22Rv1 (cell line): Measurements from ENCODE around the gene SLC66A2.

Source experiments
- ZFX ChIP-seq: fragments of 450-650 bp; IDR thresholded peaks from 2 replicates; pipeline ENCODE4 v1.6.1; 2017; ENCODE audit warnings: antibody characterized with exemption, borderline replicate concordance
- TF ChIP-seq, protein P1 (sequence below): fragments of 450-650 bp; IDR thresholded peaks from 2 replicates; pipeline ENCODE4 v1.5.1; 2017; ENCODE audit warnings: mild to moderate bottlenecking

DNA sequence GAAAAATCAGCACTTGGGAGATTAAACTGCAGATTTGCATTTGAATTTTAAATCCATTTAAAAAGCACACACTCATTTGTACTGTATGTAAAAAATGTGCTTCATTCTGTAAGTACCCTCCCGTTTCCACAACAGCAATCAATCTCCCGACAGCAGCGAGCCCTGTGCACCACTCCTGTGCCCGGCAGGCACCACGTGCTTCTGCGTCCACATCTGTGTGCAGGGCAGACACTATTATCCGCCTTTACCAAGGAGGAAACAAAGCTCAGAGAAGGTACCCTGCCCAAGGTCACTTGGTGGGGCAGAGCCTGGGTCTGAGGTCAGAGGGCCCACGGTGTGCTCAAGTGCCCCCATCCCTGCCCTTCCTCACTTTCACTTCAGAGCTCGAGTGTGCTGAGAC is 20.5 kb upstream of the SLC66A2 start:
- TF ChIP-seq, protein P1, sequence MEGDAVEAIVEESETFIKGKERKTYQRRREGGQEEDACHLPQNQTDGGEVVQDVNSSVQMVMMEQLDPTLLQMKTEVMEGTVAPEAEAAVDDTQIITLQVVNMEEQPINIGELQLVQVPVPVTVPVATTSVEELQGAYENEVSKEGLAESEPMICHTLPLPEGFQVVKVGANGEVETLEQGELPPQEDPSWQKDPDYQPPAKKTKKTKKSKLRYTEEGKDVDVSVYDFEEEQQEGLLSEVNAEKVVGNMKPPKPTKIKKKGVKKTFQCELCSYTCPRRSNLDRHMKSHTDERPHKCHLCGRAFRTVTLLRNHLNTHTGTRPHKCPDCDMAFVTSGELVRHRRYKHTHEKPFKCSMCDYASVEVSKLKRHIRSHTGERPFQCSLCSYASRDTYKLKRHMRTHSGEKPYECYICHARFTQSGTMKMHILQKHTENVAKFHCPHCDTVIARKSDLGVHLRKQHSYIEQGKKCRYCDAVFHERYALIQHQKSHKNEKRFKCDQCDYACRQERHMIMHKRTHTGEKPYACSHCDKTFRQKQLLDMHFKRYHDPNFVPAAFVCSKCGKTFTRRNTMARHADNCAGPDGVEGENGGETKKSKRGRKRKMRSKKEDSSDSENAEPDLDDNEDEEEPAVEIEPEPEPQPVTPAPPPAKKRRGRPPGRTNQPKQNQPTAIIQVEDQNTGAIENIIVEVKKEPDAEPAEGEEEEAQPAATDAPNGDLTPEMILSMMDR = no peak
- TF ChIP-seq ZFX = no peak
